K562 (cell line): ENCODE measurements around the gene ETFBKMT. TPM values are rescaled to one million over a fixed set of nuclear protein-coding genes. Genes with fewer than 3 reads are reported as not detected.

Source experiments
- CCNT2 ChIP-seq: IDR thresholded peaks from 2 replicates; pipeline ENCODE4 v1.6.1; 2011; ENCODE audit warnings: borderline replicate concordance, low read depth, mild to moderate bottlenecking, moderate library complexity, mixed read lengths, low read length; ENCODE audit not compliant: insufficient read length; ENCODE audit errors: extremely low read depth
- CHD2 ChIP-seq: IDR thresholded peaks from 2 replicates; pipeline ENCODE4 v1.6.1; 2011; ENCODE audit warnings: low read depth, low read length
- CREBBP ChIP-seq: IDR thresholded peaks from one replicate; pipeline ENCODE4 v1.6.1; 2012; ENCODE audit warnings: low read depth, mild to moderate bottlenecking, control low read depth, inconsistent platforms, low read length
- DACH1 ChIP-seq: fragments of 450-650 bp; IDR thresholded peaks from 2 replicates; pipeline ENCODE4 v1.6.1; 2018; ENCODE audit not compliant: partially characterized antibody
- DPF2 ChIP-seq: fragments of 450-650 bp; IDR thresholded peaks from 2 replicates; pipeline ENCODE4 v1.6.1; 2016
- EGR1 ChIP-seq: fragments of 450-650 bp; conservative IDR thresholded peaks from 2 replicates; pipeline ENCODE4 v1.6.1; 2017; ENCODE audit warnings: mild to moderate bottlenecking
- MAFF ChIP-seq: IDR thresholded peaks from 2 replicates; pipeline ENCODE4 v1.6.1; 2012; ENCODE audit warnings: low read length, improper control_type of control experiment
- MCM5 ChIP-seq: fragments of 450-650 bp; IDR thresholded peaks from 2 replicates; pipeline ENCODE4 v1.6.1; 2016; ENCODE audit warnings: low read depth
- NFIX ChIP-seq: fragments of 250-450 bp; sonication (Bioruptor Pico); IDR thresholded peaks from 2 replicates; pipeline ENCODE4 v1.4.0; 2020; ENCODE audit warnings: low read depth, mild to moderate bottlenecking, moderate library complexity
- PHF8 ChIP-seq: fragments of 200-600 bp; sonication (generic); IDR thresholded peaks from 2 replicates; pipeline ENCODE4 v1.6.1; 2012; ENCODE audit warnings: mixed run types, mild to moderate bottlenecking, inconsistent platforms, low read length, moderate library complexity, borderline replicate concordance
- RBM15 ChIP-seq: fragments of 200-400 bp; formaldehyde crosslinking; IDR thresholded peaks from 2 replicates; pipeline ENCODE4 v1.6.1; 2018; ENCODE audit warnings: mild to moderate bottlenecking, low read length, moderate library complexity; ENCODE audit not compliant: insufficient read depth
- RBM34 ChIP-seq: fragments of 200-400 bp; formaldehyde crosslinking; IDR thresholded peaks from 2 replicates; pipeline ENCODE4 v1.6.1; 2018; ENCODE audit warnings: low read length, borderline replicate concordance; ENCODE audit not compliant: insufficient read depth
- SREBF1 ChIP-seq: fragments of 150-350 bp; IDR thresholded peaks from 2 replicates; pipeline ENCODE4 v1.6.1; 2014; ENCODE audit warnings: antibody characterized with exemption, low read depth, low read length, borderline replicate concordance
- TAF7 ChIP-seq: fragments of 450-650 bp; IDR thresholded peaks from 2 replicates; pipeline ENCODE4 v1.6.1; 2016; ENCODE audit warnings: missing genetic modification characterization, missing compliant biosample characterization
- TEAD2 ChIP-seq: fragments of 450-650 bp; IDR thresholded peaks from 2 replicates; pipeline ENCODE4 v1.6.1; 2016; ENCODE audit warnings: missing genetic modification characterization, control low read depth, missing compliant biosample characterization
- TRIM28 ChIP-seq: fragments of 450-650 bp; IDR thresholded peaks from 2 replicates; pipeline ENCODE4 v1.6.1; 2017
- ZKSCAN1 ChIP-seq: fragments of 150-350 bp; IDR thresholded peaks from 2 replicates; pipeline ENCODE4 v1.6.1; 2016; ENCODE audit warnings: low read depth, low read length
- ZNF212 ChIP-seq: fragments of 450-650 bp; formaldehyde crosslinking; IDR thresholded peaks from 2 replicates; pipeline ENCODE4 v1.4.0; 2020; ENCODE audit warnings: mild to moderate bottlenecking
- ZNF785 ChIP-seq: fragments of 250-450 bp; sonication (Bioruptor Pico); IDR thresholded peaks from 2 replicates; pipeline ENCODE4 v1.4.0; 2020; ENCODE audit warnings: mild to moderate bottlenecking
- ZZZ3 ChIP-seq: fragments of 450-650 bp; IDR thresholded peaks from 2 replicates; pipeline ENCODE4 v1.6.1; 2016; ENCODE audit warnings: antibody characterized with exemption, mild to moderate bottlenecking, moderate library complexity
- polyA plus RNA-seq, 8 experiments: library from polyadenylated mRNA; depleted of rRNA in 4 of 8; stranded (reverse) in 5 of 8; unstranded in 3 of 8; fragments of >200 nt; fragmentation: Nextera tagmentation in 2 of 8; fragmentation: Illumina TruSeq in 1 of 8; extraction: Ambion mirVana in 2 of 8; extraction: Trizol in 1 of 8; gene quantifications; 2 replicates each; pipeline versions ENCODE4 v1.2.1 to v1.2.3, GENCODE V29; 2011 to 2014; ENCODE audit warnings: inconsistent platforms in 1 of 8, missing spikeins in 1 of 8
- total RNA-seq, 7 experiments: library from RNA; depleted of rRNA in 6 of 7; stranded (reverse); fragments of >200 nt in 6 of 7; fragmentation: Illumina TruSeq in 2 of 7; extraction: Trizol in 2 of 7; gene quantifications; 2 replicates each; pipeline versions ENCODE4 v1.2.1 to v1.2.3, GENCODE V29; 2011 to 2021; ENCODE audit warnings: low replicate concordance in 1 of 7
- TF ChIP-seq, protein P1 (sequence below): sonication (generic); formaldehyde crosslinking; IDR thresholded peaks from 2 replicates; pipeline ENCODE4 v1.8.1; 2023; ENCODE audit warnings: mild to moderate bottlenecking, missing genetic modification reagents
- TF ChIP-seq, protein P2 (sequence below): fragments of 250-450 bp; sonication (Bioruptor Pico); IDR thresholded peaks from 2 replicates; pipeline ENCODE4 v1.8.0; 2022; ENCODE audit warnings: inconsistent platforms
- TF ChIP-seq, protein P3 (sequence below): sonication (generic); formaldehyde crosslinking; IDR thresholded peaks from 2 replicates; pipeline ENCODE4 v1.9.0; 2022; ENCODE audit warnings: mild to moderate bottlenecking, missing genetic modification reagents

ETFBKMT gene
- total and polyA plus RNA-seq, 9 of the 15 experiments (the other 6 are each of a cell fraction or from before 2014, with no cell fraction given): 0.18 to 1.7 (median 0.96) TPM

DNA sequence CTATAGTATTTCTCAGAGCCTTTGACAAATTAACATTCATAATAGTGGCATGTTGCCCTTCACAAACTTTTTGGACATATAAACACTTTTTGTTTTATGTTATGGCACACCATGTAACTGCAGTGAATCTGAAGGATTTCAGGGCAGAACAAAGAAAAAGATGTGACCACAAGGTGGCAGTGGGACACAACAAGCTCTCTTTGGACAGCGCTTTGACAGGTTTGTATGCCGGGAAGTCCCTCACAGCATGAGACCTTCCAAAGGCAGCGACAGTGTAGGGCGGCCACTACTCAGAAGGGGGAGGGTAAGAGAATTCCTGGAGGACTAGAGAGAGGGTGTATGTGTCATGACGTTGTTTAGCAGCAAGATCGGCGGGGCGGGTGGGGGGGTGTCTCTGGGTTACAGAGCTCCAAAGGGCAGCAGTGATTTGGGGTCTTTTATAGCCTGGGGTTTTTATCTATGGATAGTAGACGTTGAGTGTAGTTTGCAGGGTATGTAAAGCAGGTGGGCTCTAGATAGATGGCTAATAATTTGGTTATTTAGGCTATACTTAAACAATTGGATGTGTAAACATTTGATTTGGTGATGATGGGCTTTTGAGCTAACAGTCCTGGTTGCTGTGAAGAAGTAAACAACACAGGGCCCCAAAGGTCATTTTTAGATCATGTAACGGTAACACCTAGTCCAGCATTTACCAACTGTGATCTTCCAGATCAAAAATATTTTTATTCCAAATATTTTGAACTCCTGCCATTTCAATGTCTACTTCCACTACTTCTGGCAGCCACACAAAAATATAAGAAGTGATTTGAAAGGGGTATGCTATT is 22.9 kb downstream of the ETFBKMT start (continued):
- TF ChIP-seq, protein P1, sequence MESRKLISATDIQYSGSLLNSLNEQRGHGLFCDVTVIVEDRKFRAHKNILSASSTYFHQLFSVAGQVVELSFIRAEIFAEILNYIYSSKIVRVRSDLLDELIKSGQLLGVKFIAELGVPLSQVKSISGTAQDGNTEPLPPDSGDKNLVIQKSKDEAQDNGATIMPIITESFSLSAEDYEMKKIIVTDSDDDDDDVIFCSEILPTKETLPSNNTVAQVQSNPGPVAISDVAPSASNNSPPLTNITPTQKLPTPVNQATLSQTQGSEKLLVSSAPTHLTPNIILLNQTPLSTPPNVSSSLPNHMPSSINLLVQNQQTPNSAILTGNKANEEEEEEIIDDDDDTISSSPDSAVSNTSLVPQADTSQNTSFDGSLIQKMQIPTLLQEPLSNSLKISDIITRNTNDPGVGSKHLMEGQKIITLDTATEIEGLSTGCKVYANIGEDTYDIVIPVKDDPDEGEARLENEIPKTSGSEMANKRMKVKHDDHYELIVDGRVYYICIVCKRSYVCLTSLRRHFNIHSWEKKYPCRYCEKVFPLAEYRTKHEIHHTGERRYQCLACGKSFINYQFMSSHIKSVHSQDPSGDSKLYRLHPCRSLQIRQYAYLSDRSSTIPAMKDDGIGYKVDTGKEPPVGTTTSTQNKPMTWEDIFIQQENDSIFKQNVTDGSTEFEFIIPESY (CRISPR knock-in tag): peak; percentile 68; the same call in 1 of the 2 replicates
- TF ChIP-seq MCM5 (no peak), TRIM28 (peak; percentile 48; the same call in 1 of the 2 replicates), MAFF (no peak), SREBF1 (no peak), NFIX (CRISPR knock-in tag) (no peak), CHD2 (no peak), CCNT2 (no peak), EGR1 (no peak), ZNF785 (no peak), ZZZ3 (no peak), CREBBP (no peak), ZKSCAN1 (no peak), PHF8 (no peak), RBM34 (no peak), DACH1 (no peak), ZNF212 (CRISPR knock-in tag) (no peak), TAF7 (tag) (no peak), DPF2 (no peak), TEAD2 (tag) (0 out of 2 replicates have a peak, but pooled peaks have one; percentile 3), RBM15 (no peak)
- TF ChIP-seq, protein P2, sequence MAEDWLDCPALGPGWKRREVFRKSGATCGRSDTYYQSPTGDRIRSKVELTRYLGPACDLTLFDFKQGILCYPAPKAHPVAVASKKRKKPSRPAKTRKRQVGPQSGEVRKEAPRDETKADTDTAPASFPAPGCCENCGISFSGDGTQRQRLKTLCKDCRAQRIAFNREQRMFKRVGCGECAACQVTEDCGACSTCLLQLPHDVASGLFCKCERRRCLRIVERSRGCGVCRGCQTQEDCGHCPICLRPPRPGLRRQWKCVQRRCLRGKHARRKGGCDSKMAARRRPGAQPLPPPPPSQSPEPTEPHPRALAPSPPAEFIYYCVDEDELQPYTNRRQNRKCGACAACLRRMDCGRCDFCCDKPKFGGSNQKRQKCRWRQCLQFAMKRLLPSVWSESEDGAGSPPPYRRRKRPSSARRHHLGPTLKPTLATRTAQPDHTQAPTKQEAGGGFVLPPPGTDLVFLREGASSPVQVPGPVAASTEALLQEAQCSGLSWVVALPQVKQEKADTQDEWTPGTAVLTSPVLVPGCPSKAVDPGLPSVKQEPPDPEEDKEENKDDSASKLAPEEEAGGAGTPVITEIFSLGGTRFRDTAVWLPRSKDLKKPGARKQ (CRISPR knock-in tag): no peak
- TF ChIP-seq, protein P3, sequence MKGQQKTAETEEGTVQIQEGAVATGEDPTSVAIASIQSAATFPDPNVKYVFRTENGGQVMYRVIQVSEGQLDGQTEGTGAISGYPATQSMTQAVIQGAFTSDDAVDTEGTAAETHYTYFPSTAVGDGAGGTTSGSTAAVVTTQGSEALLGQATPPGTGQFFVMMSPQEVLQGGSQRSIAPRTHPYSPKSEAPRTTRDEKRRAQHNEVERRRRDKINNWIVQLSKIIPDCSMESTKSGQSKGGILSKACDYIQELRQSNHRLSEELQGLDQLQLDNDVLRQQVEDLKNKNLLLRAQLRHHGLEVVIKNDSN (CRISPR knock-in tag): no peak
